GM21526 (cell line): ENCODE data around the gene COASY.

Experiments used
- ATAC-seq: cut with Tn5 transposase; IDR thresholded peaks from one replicate; pipeline ENCODE4 v1.9.1; 2021; ENCODE audit warnings: moderate library complexity; ENCODE audit not compliant: unreplicated experiment, low FRiP score

Gene COASY

GRCh38 chr17:42561897-42562387, at the start of gene COASY:
COASY (plus strand) TSS chr17:42562148; CDS start chr17:42562623, 475 bp downstream.
- ATAC-seq = no peak

- ATAC-seq = no peak
These were observed 49.7 kb upstream of the COASY start for GRCh38 chr17:42512246-42512645.

- ATAC-seq = no peak
These were observed 49.2 kb upstream of the COASY start for GRCh38 chr17:42512733-42513251.

- ATAC-seq = no peak
These were observed 48.3 kb upstream of the COASY start for GRCh38 chr17:42513686-42514085.

- no peak for ATAC-seq
These were observed 47.7 kb upstream of the COASY start for GRCh38 chr17:42514279-42514678.

- no peak for ATAC-seq
These were observed 47.1 kb upstream of the COASY start for GRCh38 chr17:42514867-42515266.

GRCh38 chr17:42517516-42517915, 44.4 kb upstream of the COASY start:
- no peak for ATAC-seq

- no peak for ATAC-seq
These were observed 43.7 kb upstream of the COASY start for GRCh38 chr17:42518046-42518754.

- ATAC-seq = no peak
These were observed 43.0 kb upstream of the COASY start for GRCh38 chr17:42518755-42519545.

GRCh38 chr17:42519546-42520491, 42.1 kb upstream of the COASY start:
- no peak for ATAC-seq

GRCh38 chr17:42520540-42520951, 41.4 kb upstream of the COASY start:
- ATAC-seq = no peak

- no peak for ATAC-seq
These were observed 40.9 kb upstream of the COASY start for GRCh38 chr17:42521036-42521435.

GRCh38 chr17:42521666-42522262, 40.2 kb upstream of the COASY start:
- no peak for ATAC-seq

- no peak for ATAC-seq
These were observed 39.6 kb upstream of the COASY start for GRCh38 chr17:42522263-42522790.

- ATAC-seq = no peak
These were observed 39.1 kb upstream of the COASY start for GRCh38 chr17:42522798-42523278.

- ATAC-seq = no peak
These were observed 36.7 kb upstream of the COASY start for GRCh38 chr17:42525221-42525620.

GRCh38 chr17:42526031-42526444, 35.9 kb upstream of the COASY start:
- ATAC-seq = no peak

- no peak for ATAC-seq
These were observed 34.0 kb upstream of the COASY start for GRCh38 chr17:42527932-42528331.

- no peak for ATAC-seq
These were observed 32.9 kb upstream of the COASY start for GRCh38 chr17:42529061-42529460.
